NCI-H345 (cell line): ENCODE measurements around the gene LAMB4.

Source experiments
- DNase-seq: peaks from one replicate; lab custom pipeline; 2025; lab: John Stamatoyannopoulos, UW

The LAMB4 gene, protein sequence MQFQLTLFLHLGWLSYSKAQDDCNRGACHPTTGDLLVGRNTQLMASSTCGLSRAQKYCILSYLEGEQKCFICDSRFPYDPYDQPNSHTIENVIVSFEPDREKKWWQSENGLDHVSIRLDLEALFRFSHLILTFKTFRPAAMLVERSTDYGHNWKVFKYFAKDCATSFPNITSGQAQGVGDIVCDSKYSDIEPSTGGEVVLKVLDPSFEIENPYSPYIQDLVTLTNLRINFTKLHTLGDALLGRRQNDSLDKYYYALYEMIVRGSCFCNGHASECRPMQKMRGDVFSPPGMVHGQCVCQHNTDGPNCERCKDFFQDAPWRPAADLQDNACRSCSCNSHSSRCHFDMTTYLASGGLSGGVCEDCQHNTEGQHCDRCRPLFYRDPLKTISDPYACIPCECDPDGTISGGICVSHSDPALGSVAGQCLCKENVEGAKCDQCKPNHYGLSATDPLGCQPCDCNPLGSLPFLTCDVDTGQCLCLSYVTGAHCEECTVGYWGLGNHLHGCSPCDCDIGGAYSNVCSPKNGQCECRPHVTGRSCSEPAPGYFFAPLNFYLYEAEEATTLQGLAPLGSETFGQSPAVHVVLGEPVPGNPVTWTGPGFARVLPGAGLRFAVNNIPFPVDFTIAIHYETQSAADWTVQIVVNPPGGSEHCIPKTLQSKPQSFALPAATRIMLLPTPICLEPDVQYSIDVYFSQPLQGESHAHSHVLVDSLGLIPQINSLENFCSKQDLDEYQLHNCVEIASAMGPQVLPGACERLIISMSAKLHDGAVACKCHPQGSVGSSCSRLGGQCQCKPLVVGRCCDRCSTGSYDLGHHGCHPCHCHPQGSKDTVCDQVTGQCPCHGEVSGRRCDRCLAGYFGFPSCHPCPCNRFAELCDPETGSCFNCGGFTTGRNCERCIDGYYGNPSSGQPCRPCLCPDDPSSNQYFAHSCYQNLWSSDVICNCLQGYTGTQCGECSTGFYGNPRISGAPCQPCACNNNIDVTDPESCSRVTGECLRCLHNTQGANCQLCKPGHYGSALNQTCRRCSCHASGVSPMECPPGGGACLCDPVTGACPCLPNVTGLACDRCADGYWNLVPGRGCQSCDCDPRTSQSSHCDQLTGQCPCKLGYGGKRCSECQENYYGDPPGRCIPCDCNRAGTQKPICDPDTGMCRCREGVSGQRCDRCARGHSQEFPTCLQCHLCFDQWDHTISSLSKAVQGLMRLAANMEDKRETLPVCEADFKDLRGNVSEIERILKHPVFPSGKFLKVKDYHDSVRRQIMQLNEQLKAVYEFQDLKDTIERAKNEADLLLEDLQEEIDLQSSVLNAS (N-terminal part only)

DNA sequence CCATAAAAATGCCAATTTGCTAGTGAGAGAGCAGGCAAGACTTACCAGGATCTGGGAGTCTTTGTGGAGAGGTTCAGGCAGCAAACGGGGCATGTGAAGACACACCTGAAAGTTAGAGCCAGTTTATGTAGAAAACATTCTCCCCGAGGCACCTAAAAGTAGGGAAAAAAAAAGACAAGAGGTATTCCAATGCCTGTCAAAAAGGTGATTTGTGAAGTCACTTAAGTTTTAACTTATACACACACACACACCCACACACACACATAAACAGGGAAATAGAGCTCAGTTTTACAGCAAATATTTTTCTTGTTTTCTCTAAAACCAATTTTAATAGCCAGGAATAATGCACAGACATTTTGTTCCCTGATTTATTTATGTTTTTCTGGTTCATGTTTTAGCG, at the start of gene LAMB4:
Gene LAMB4, minus strand, starts transcription at position 101 of the 400 bp plus-strand sequence. CDS start 7,197 bp downstream, outside the sequence.
- DNase-seq: no peak

DNA sequence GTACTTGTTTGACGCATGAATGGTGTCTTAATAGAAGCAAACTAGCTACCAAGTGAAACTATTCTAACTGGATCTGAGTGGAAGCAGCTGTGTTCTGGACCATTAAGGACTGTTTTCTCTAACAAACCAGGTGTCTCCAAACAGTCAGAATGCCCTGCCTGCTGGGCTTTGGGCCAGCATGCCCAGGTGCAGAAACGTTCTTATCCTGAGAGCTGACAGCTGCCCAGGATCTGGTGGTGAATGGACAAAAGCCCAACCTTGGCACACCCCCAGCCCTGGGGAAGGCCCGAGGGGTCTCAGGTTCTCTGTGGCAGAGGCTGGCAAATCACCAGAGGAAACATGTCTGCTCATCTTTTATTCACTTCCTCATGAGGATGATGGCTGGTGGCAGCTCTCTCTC, 48.2 kb upstream of the LAMB4 start:
- peak; percentile 98 for DNase-seq

DNA sequence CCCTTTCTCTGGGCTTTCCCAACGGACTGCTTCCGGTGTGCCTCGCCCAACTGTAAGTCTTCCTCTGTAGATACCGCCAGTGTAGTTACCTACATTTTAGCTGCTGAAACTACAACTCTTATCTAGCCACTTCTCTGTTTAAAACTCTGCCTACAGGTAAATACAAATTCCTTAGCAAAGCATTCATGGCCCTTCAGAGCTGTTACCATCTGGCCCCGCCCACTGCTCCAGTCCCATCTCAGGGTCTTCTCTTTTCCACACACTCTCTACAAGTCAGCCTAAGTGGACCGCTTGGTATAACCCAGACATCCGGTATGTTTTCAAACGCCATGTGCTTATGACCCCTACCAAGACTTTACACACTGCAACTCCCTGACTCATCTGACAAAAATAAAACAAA, 41.0 kb upstream of the LAMB4 start:
- no peak for DNase-seq

DNA sequence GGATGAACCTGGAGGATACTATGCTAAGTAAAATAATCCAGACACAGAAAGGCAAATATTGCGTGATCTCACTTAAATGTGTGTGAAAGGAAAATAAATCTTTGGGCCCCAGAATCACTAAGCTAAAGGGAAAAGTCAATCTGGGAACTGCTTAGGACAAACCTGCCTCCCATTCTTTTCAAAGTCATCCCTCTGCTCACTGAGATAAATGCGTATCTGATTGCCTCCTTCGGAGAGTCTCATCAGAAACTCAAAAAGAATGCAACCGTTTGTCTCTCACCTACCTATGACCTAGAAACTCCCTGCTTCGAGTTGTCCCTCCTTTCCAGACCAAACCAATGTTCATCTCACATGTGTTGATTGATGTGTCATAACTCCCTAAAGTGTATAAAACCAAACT, 40.1 kb upstream of the LAMB4 start:
- DNase-seq: no peak

DNA sequence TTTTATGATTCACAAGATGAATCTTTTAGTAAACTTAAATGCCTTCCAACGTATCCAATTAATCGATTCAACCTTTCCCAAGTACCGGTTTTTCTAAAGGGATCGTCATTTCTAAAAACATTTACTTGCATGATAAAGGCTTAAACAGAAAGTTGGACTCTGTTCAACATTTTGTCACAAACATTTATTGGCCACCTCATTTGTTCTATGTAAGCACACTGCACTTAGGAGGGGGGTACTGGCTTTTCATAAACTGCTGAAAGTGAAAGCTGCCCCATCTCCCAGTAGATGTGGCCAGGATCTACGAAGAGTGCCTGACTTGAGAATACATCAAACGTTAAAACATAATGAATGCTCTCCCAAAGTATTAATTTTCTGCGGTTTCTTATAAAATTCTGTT, 37.3 kb upstream of the LAMB4 start:
- DNase-seq: no peak

DNA sequence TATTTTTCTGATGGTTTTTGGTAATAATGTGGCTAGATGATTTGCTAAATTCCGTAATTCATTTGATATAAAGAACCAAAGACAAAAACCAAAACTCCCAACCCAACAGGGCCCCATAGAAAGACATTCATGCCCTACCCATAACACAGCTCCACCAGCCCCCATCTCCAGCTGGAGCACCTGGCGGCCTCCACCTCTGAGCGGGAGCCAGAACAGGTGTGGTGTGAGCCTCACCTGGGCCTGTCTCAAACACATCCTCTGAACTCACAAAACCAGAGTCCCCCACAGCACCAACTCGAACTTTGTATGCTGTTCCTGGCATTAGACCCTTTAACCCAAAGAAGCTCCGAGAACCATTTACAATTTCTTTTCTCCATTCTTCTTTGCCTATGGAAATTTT, 36.5 kb upstream of the LAMB4 start:
- DNase-seq: no peak

DNA sequence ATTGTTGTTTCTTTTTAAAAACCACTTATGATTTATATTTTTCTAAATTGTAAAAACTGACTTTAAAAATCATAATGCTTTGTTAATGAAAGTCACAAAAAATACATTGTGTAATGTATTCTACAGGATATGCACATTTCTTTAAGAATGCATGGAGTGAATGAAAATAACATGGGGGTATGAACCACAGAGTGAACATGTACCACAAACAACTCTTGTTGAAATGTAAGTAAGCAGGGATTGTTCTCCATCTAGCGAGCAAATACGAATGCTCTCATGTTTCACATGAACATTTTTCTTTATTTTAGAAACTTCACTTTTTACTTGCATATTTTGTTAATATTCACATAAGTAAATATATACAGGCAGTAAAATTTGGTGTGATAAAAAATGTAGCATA, 35.6 kb upstream of the LAMB4 start:
- no peak for DNase-seq

DNA sequence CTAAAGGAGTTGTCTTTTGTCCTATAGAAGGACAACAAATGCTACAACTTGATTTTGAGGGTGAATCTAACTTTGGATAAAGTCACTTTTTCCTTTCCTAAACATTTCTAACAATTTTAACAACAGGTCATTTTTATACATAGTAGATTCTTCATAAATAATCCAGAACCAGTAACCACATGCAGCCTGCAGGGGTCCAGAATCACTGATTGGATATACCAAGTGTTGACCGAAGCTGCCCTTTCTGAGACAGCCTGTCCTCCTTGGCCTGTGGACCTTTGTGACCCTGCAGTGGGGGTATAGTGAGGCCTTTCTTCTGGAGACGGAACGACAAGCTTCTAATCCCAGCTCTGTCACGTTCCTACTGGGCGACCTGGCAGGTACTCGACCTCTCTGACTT, 34.8 kb upstream of the LAMB4 start:
- DNase-seq: no peak

DNA sequence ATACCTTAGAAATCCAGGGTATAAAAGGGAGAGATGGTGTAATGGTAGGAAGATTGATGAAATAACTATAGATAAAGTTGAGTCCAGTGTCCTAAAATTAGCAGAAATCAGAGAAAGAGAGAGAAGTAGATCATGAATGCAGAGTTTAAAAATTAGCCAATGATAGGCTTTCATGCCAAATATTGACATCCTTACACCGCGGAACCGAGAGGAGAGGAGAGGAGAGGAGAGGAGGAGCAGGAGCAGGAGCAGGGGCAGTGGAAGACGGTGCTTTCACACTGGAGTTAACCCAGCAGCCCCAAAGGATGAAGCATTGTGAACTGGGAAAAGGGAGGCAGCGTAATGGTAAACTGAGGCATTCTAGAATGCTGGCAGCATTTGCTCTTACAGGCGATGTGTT, 34.2 kb upstream of the LAMB4 start:
- no peak for DNase-seq

DNA sequence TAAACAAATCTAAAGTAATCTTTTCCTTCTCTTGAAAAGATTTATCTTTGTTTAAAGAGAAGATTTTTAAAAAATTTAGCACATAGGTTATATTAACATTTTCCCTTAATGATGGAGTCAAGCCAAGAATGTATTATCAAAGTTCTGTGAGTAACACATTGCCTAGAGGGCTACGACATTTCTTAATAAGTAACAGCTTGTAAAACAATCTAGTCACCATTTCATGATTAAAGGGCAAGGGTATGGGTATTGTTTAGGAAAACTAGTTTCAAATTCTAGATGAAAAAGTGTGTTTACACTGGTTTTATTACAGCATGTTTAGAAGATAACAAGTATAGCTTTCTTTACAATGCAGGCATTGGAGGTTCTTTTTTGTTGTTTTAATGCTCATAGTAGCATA, 28.6 kb upstream of the LAMB4 start:
- no peak for DNase-seq

DNA sequence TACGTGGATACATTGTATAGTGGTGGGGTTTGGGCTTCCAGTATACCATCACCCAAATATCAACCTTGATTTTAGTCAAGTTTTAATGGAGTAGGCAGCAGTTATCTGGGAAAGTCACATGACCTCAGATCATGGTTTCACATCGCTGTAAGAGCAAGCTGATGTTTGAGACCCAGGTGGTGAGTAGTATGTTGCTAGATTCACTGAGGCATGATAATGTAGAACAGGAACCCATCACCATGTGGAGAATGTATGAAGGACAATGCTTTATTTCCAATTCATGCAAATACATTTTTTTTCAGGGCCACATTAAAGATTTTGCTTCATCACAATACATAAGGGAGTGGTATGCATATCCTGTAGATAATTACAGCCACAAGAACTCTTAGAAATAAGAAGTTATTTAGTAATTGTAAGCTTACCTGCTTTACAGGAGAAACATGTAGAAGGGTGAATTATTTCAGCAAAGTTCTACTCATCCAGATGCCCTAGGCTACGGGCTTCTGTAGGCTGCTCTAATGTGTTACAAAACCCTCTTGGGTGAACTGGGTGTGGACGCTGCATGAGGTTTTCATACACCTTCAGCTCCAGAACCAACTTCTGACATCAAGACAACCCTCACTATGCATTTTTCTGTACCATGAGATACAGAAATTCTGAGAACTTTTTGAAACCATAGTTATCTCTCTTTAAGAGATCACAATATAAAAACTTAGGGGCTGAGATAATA, 27.6 kb upstream of the LAMB4 start:
- no peak for DNase-seq

DNA sequence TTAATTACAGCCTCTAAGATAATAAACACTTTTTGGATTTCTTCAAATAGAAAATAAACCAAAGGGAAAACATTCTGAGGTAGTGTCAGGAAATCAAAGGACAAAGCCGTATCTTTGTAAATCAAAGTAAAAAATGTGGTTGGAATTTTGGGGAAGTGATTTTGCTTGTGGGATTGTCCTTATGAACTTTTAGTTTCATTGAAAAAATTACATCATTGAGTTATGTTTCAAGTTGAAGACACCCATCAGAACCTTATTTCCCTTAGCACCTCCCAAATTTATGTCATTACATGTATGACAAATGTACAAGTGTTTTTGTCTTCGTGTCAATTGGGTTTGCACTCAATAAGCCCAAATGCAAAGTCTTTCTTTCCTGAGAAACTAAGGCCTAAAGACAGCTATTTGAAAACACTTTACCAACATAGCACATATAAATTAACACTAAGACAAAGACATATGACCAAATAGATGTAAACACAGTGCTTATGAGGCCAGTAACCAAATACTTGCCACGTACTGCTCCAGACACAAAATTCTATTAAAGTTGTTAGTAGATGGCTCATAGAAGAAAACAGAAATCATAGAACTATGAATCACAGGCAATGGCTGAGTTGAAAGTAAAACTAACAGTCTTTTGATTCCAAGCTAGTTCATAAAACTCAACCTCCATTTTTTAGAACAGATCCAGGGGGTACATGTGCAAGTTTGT, 26.9 kb upstream of the LAMB4 start:
- no peak for DNase-seq

DNA sequence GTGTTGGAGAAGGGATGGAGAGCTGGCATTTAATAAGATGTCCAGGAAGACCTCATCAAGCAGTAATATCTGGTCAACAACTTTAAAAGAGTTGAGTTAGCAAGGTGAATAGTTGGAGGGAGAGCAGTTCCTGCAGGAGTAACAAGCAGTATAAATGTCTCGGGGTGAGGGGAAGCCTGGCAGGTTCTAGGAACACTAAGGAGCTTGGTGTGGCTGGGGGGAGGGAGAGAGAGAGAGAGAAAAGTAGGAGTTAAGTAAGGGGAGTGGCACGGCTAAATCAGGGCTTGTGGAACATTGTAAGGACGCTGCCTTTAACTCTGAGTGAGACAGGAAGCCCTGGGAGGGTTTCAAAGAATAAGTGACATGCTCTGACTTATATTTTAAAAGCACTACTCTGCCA, 22.0 kb upstream of the LAMB4 start:
- DNase-seq: no peak

DNA sequence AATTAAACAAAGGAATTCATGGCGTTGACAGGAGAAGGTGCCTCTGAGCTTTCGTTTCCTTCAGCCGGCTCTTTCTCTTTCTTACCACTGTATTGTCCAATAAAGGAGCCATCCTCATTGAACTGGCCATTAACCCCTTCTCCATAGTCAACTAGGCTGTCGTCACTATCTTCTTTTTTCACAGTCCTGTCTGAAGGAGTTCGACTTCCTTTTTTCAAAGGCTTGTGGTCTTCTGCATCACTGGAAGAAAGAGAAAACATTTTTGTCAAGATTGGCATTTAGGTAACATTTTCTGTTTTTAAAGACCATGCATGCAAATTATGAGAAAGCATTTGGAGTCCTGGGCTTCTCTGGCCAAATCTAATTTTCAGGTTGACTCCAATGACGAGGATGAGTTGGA, 19.7 kb upstream of the LAMB4 start:
- DNase-seq: no peak

DNA sequence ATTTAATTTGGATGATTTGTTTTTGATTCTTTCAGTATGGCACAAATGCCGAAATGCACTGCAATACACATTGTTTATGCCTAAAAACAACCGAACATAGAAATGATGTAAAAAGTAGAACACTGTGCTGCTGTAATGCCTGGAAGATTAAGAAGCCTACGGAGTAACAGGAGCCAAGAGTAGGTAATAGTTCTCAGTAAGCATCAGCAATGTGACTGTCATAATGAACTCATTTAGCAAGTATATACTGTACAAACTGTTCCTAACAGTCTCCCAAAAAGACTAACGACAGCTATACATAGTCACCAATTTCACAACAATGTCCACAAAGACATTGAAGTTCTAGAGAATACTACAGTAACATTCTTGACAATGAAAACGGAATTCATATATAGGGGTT, 19.0 kb upstream of the LAMB4 start:
- no peak for DNase-seq

DNA sequence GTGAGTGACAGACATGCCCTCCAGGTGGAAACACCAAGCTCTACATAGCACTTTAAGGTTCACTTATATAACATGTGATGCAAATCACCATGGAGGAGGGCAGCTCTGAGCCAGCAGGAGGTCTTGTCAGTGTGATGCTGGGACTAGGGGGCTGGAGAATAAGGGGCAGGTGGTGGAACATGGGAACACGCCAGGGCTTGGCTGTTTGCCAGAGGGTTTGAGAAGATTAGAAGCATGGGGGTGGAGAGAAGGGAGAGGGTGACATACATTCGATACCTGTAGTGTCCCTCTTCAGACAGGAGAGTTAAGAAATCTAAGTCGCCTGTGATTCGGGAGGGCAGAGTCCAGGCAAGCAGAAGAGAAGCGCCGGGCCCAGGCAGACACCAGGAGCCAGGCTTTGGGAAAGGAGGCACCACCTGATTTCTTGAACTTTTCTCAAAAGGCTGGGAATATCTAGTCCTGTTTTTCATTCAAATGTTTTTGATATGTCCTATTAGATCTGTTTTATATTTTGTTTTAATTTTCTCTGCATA, 16.9 kb upstream of the LAMB4 start:
- peak; percentile 98 for DNase-seq

DNA sequence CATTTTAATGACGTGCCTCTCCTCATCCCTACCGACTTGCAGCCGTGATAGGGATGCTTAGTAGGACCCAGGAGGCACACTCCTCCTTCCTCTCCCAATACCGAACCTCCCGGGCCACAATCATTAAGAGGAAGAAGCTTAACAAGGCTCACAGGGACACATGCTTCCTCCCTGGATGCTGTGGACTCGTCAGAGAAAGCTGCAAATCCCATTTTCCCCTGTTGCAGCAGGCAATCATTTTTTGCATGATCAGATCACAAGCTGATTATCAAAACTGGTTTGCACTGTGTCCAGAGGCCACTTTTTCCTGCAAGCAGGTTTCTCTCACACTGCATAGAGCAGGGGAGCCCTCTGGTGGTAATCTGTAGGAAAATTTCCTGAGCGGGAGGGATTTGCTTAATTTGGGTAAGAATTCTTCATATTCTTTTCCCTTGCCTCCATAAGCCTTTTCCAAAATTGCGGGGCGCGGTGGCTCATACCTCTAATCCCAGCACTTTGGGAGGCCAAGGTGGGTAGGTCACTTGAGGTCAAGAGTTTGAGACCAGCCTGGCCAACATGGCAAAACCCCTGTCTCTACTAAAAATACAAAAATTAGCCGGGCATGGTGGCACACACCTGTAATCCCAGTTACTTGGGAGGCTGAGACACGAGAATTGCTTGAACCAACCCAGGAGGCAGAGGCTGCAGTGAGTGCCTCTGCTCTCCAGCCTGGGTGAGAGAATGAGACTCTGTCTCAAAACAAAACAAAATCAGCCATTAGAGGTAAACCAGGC, 16.1 kb upstream of the LAMB4 start:
- DNase-seq: peak; percentile 62

DNA sequence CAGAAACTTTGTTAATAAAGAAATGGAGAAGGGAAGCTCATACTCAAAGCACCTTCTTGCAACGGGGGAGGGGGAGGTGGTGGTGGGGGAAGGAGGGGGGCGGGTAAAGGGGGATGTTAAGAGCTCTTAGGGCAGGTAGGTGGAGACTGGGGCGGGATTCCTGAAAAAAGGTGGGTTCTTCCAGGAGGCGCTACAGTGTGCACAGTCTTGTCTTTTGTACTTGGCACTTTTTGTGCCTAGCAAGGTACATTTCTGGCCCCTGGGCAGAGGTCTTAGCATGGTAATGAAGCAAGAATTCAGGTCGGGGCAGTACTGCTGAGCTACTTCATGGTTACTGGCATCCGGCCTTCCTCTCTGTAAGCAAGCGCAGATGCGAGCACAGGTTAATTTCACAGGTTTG, 15.2 kb upstream of the LAMB4 start:
- no peak for DNase-seq

DNA sequence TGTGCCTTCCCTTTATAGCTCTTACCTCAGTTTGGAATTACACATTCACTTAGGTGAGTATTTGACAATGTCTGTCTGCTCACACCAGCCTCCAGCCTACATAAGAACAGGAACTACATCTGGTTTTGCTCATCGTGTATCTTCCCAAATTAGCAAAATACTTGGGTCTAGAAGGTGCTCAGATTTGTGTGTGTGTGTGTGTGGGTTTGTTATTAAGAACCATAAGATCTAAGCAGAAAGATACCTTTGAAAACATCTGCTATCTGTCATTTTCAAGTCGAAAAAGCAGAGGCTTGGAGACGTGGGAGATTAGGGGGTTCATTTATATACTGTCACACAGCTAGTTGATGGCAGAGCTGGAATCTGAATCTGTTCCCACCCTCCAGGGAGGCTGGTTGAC, 14.8 kb upstream of the LAMB4 start:
- no peak for DNase-seq
